GM18519 (cell line): ENCODE measurements around the gene BBOF1.
"Not testable (repeated sequence)": the region's sequence is repeated elsewhere in the genome, so short reads cannot be mapped to it uniquely, and the experiment has no call there.

Experiments
- ATAC-seq: cut with Tn5 transposase; IDR thresholded peaks from one replicate; pipeline ENCODE4 v1.9.1; 2021; ENCODE audit warnings: mild to moderate bottlenecking, moderate library complexity; ENCODE audit not compliant: unreplicated experiment, low FRiP score

The BBOF1 gene, protein sequence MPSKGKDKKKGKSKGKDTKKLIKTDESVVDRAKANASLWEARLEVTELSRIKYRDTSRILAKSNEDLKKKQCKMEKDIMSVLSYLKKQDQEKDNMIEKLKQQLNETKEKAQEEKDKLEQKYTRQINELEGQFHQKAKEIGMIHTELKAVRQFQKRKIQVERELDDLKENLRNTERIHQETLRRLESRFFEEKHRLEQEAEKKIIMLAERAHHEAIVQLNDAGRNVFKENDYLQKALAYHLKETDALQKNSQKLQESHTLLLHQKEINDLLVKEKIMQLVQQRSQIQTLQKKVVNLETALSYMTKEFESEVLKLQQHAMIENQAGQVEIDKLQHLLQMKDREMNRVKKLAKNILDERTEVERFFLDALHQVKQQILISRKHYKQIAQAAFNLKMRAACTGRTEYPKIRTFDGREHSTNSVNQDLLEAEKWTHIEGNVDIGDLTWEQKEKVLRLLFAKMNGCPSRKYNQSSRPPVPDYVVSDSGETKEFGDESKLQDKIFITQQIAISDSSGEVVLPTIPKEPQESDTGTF

DNA sequence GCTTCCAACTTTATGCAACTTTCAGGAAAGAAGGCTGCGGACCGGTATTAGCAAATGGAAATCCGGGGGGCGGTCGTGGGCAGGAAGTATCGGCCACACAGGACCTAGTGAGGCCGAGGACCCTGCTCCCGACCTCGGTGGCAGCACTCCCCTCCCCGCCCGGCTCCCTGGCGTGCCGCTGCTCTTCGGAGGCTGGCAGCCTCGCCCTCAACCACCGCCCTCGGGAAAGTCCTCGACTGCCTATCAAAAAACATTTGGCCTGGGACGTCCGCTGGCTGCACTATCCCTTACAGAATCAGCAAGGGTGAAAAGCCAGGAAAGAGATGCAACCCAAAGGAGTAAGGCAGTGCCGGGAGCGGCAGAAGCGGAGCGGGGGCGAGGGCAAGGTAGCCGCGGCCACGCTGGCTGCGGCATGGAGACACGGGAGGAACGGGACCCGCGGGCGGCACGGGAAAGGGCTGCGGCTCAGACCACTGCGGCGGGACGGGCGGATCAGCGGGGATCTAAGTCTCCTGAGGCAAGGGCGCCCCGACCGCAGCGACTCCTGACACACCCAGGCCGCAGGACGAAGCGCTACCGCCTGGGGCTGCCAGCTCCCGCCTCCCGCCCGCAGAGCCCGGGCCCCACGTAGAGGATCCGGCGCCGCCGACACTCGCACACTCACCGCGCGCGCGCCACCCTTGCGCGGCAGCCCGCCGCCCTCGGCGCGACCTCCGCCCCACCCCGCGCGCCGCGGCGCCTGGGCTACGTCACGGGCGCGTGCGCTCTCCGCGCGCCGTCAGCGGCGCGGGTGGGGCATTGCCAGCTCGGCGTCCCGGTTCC lies at the start of gene BBOF1, which contains the start of gene ENTPD5:
TSS of gene BBOF1 (plus strand) at position 764 of the 822 bp plus-strand sequence. CDS start 130 bp downstream, outside the sequence.
TSS of gene ENTPD5 (minus strand) at position 703 of the 822 bp plus-strand sequence. CDS start 31,186 bp downstream, outside the sequence.
- no peak for ATAC-seq

GRCh38 chr14:73973497-73973896 lies 45.7 kb upstream of the BBOF1 start:
- no peak for ATAC-seq

DNA sequence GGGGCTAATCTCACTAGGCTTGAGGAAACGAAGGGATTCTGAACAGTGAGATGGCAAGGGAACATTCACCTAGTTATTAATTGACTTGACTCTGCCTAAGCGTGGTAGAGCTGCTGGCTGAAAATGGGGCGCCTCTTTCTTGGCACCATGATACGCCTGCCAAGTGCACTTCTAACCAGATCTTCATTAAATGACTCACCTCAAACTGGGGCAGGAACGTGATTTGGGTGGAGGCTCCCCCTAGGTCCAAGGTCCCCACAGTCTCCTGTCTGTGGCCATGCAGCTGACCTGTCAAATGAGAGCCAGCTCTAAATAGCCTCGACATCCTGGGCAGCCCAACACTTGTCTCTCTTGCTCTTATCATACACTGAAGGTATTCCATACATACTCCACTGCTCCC lies 43.0 kb upstream of the BBOF1 start:
- no peak for ATAC-seq

DNA sequence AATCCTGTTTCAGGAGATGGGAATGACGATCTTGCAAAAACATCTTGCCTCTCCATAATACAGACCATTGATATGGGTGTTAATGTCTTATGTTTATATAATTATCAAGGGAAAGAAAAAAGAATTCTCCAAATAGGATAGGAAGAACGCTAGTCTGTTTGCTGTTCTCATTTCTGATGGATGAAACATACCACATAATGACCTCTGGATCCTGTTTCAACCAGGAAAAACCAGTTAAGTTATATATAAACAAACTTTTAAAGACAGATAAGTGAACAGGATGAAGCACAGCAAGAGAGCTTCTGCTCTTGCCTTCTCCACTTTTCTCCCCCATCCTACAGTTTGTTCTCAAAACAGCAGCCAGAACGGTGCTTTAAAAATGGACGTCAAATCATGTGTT lies 41.3 kb upstream of the BBOF1 start:
- no peak for ATAC-seq

DNA sequence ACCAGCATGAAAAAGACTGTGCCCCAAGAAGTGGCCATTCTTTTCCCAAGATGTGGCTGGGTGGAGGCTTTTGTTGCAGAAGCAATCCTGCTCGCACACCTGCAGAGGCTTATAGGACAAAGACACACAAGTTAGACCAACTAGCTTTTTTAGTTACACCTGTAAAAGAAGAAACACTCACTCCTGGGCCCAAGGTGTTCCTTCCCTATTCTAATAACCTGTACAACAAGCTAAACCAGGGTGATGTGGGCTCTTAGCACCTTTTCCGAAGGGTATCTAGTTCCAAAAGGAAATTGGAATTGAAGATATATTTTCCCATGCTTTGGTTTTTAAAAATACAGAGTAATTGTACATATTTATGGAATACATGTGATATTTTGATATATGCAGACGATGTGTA lies 31.1 kb upstream of the BBOF1 start:
- ATAC-seq = no peak

GRCh38 chr14:73988656-73989055 lies 30.5 kb upstream of the BBOF1 start:
- not testable (repeated sequence) for ATAC-seq

DNA sequence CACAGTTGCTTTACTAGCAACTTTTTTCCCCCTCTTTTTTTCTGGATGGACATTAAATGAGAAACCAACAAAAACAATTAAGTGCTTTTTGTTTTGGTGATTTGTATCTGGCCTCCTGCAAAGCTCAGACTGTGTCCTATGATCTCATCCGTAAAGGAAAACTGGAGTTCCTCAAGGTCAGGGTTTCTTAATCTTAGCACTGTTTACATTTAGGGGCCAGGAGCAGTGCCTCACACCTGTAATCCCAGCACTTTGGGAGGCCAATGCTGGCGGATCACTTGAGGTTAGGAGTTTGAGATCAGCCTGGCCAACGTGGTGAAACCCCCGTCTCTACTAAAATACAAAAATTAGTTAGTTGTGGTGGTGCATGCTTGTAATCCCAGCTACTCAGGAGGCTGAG lies 28.1 kb upstream of the BBOF1 start:
- no peak for ATAC-seq

- ATAC-seq = not testable (repeated sequence)
These were observed 24.2 kb upstream of the BBOF1 start for GRCh38 chr14:73994926-73995325.

DNA sequence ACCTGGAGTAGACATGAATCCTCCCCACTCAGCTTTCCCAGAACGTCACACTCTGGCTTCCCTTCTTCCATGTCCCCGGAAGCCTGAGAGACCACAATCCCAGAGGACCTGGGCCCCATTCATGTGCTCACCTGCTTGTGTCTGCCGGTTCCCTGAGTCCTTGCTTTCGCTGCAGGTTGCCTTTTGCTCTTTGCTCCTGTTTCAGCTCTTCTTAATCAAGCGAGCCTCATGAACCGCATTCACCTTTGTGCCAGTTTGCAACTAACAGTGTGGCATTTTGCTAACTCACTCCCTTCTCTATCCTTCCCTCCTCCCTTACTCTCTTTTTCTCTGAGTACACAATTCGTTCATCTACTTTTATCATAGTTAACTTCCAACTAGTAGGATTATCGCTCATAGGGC lies 23.2 kb upstream of the BBOF1 start:
- ATAC-seq = no peak

- ATAC-seq = no peak
These were observed 22.4 kb upstream of the BBOF1 start for GRCh38 chr14:73996731-73997107.

- ATAC-seq = no peak
These were observed 21.8 kb upstream of the BBOF1 start for GRCh38 chr14:73997108-73997943.

- no peak for ATAC-seq
These were observed 21.2 kb upstream of the BBOF1 start for GRCh38 chr14:73997944-73998447.

- no peak for ATAC-seq
These were observed 20.4 kb upstream of the BBOF1 start for GRCh38 chr14:73998726-73999125.

DNA sequence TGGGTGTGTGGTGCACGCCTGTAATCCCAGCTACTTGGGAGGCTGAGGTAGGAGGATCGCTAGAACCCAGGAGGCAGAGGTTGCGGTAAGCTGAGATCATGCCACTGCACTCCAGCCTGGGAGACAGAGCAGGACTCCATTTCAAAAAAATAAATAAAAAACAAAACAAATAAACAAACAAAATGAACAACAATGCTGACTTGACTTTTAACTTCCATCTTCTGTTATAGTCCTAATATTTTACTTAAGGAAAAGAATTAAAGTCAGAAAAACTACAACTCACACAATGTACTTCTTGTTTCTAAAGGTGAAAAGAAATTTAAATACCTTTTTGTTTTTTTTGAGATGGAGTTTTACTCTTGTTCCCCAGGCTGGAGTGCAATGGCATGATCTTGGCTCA lies 13.5 kb upstream of the BBOF1 start:
- ATAC-seq = not testable (repeated sequence)

GRCh38 chr14:74008843-74009499 lies 10.2 kb upstream of the BBOF1 start:
- ATAC-seq = no peak

DNA sequence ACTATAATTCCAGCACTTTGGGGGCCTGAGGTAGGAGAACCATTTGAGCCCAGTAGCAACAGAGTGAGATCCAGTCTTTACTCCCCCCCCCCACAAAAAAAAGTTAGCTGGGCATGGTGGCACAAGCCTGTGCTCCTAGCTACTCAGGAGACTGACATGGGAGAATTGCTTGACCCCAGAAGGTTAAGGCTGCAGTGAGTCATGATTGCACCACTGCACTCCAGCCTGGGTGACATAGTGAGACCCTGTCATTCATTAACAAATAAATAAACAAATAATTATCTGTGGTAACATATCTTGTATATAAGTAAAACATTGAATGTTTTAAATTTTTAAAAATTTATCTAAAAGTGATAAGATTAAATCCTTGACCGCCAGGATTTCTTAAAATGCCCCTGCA lies 4.8 kb upstream of the BBOF1 start:
- ATAC-seq = no peak

- no peak for ATAC-seq
These were observed 4.0 kb upstream of the BBOF1 start for GRCh38 chr14:74015176-74015575.

- no peak for ATAC-seq
These were observed 3.2 kb upstream of the BBOF1 start for GRCh38 chr14:74015963-74016362.

GRCh38 chr14:74018174-74018585 lies 969 bp upstream of the BBOF1 start:
- ATAC-seq = no peak
